Breast epithelium (tissue), 4 donors: Measurements from ENCODE around the gene ZNF513. TPM values are rescaled to one million over a fixed set of nuclear protein-coding genes. Genes with fewer than 3 reads are reported as not detected.

Experiments
- DNase-seq, 2 donors: peaks; one replicate each; pipeline ENCODE4 v3.0.0-alpha.2; 2019; ENCODE audit warnings: low spot score in 2 of 2
- H3K27ac ChIP-seq, 2 donors: fragments of 200-600 bp; sonication (generic) in 1 of 2; one replicate each; pipeline ENCODE4 v1.5.1; 2016 to 2019; ENCODE audit warnings: mild to moderate bottlenecking in 1 of 2
- H3K27me3 ChIP-seq, 2 donors: fragments of 200-600 bp; sonication (generic) in 1 of 2; one replicate each; pipeline versions ENCODE4 v1.5.1 to v1.6.0; 2017 to 2019; ENCODE audit warnings: control low read depth in 1 of 2, mild to moderate bottlenecking in 1 of 2
- H3K36me3 ChIP-seq: fragments of 200-600 bp; one replicate; pipeline ENCODE4 v1.5.1; 2019
- H3K4me1 ChIP-seq, 2 donors: fragments of 200-600 bp; sonication (generic); one replicate each; pipeline ENCODE4 v1.5.1; 2016 to 2019; ENCODE audit warnings: control low read depth in 1 of 2
- H3K4me3 ChIP-seq, 3 donors: fragments of 200-600 bp; sonication (generic); 1 replicate in 2 of 3; 2 replicates in 1 of 3; pipeline ENCODE4 v1.5.1; 2016 to 2019; ENCODE audit warnings: mild to moderate bottlenecking in 3 of 3, moderate library complexity in 2 of 3
- H3K9me3 ChIP-seq, 2 donors: fragments of 200-600 bp; sonication (generic) in 1 of 2; one replicate each; pipeline ENCODE4 v1.5.1; 2016 to 2019; ENCODE audit warnings: control low read depth in 1 of 2
- CTCF ChIP-seq, 3 donors: fragments of 450-650 bp; IDR thresholded peaks; one replicate each; pipeline ENCODE4 v1.5.1; 2016 to 2017; ENCODE audit warnings: antibody characterized with exemption in 3 of 3, mild to moderate bottlenecking in 3 of 3, moderate library complexity in 3 of 3
- POLR2A ChIP-seq: fragments of 450-650 bp; IDR thresholded peaks from one replicate; pipeline ENCODE4 v1.6.1; 2016; ENCODE audit warnings: antibody characterized with exemption, mild to moderate bottlenecking, moderate library complexity
- POLR2AphosphoS5 ChIP-seq, 3 donors: sonication (generic); formaldehyde crosslinking; IDR thresholded peaks; one replicate each; pipeline ENCODE4 v1.6.1; 2017; ENCODE audit warnings: antibody characterized with exemption in 3 of 3
- intact Hi-C: fragments of 100-400 bp; cut with DNase I; formaldehyde crosslinking; loops from one replicate; pipeline ENCODE4 v1.15.1; 2023; ENCODE audit warnings: low total_unique reads
- total RNA-seq, 3 donors: library from RNA; depleted of rRNA; stranded (reverse); fragments of >200 nt; gene quantifications; one replicate each; pipeline ENCODE4 v1.1.0, GENCODE V29; 2016

Gene ZNF513
- total RNA-seq, 3 donors from 2014 or later: 5.9 to 22.5 (median 15.7) TPM

- TF ChIP-seq POLR2A (no peak), POLR2AphosphoS5 (IDR thresholded peaks at IDR 0.05) (no peak), CTCF (IDR thresholded peaks at IDR 0.05) (no peak)
- H3K27me3 ChIP-seq: no peaks in the 10 kb centered on the region
- intact Hi-C loops: no loop called here
Observed at GRCh38 chr2:27370816-27371620, 9.5 kb downstream of the ZNF513 start.

GRCh38 chr2:27370026-27370815, 10.3 kb downstream of the ZNF513 start, which contains the start of the genes EIF2B4 and SNX17:
Gene EIF2B4 (minus strand): TSS chr2:27370338. CDS start chr2:27370314, 24 bp downstream.
Gene SNX17 (plus strand): TSS chr2:27370616. CDS start chr2:27370744, 128 bp downstream.
- H3K4me1 ChIP-seq: peaks cover 9 to 17% of the 10 kb centered on the region in 2 donors
- peak; percentile 99 for DNase-seq
- H3K27me3 ChIP-seq: no peaks in the 10 kb centered on the region
- H3K36me3 ChIP-seq: peaks cover 12% of the 10 kb centered on the region
- intact Hi-C loops: no loop called here
- H3K9me3 ChIP-seq: no peaks in the 10 kb centered on the region
- TF ChIP-seq CTCF (IDR thresholded peaks at IDR 0.05) (peak; percentile 13 to 65 (median 54)), POLR2A (peak; percentile 22), POLR2AphosphoS5 (IDR thresholded peaks at IDR 0.05) (peak; percentile 84 to 95 (median 93))
- peak within 1 kb of the TSS; percentile 79 to 100 (median 95) for H3K4me3 ChIP-seq
- H3K27ac ChIP-seq: peak within 1 kb of the TSS; percentile 93 to 96

More at GRCh38 chr2:27370816-27371620, 9.5 kb downstream of the ZNF513 start:
- H3K36me3 ChIP-seq: peaks cover 12% of the 10 kb centered on the region
- peaks cover 9 to 17% of the 10 kb centered on the region in 2 donors for H3K4me1 ChIP-seq
- DNase-seq: no peak
- no peaks in the 10 kb centered on the region for H3K9me3 ChIP-seq
- peak overlapping the region; percentile 79 to 100 (median 95) for H3K4me3 ChIP-seq
- peak overlapping the region; percentile 93 to 96 for H3K27ac ChIP-seq

GRCh38 chr2:27369471-27370025, 11.0 kb downstream of the ZNF513 start:
- peak overlapping the region; percentile 93 to 96 for H3K27ac ChIP-seq
- peak overlapping the region; percentile 79 to 100 (median 95) for H3K4me3 ChIP-seq
- H3K4me1 ChIP-seq: peaks cover 9 to 17% of the 10 kb centered on the region in 2 donors
- intact Hi-C loops: no loop called here
- no peaks in the 10 kb centered on the region for H3K27me3 ChIP-seq
- peaks cover 12% of the 10 kb centered on the region for H3K36me3 ChIP-seq
- TF ChIP-seq CTCF (IDR thresholded peaks at IDR 0.05) (no peak), POLR2AphosphoS5 (IDR thresholded peaks at IDR 0.05) (no peak), POLR2A (no peak)
- peak in 1 of 2 donors; percentile 52 for DNase-seq
- no peaks in the 10 kb centered on the region for H3K9me3 ChIP-seq

- DNase-seq: no peak
- peaks cover 2 to 4% of the 10 kb centered on the region in 2 donors for H3K4me1 ChIP-seq
- H3K27ac ChIP-seq: no peak overlapping the region
- H3K9me3 ChIP-seq: no peaks in the 10 kb centered on the region
- peaks cover 12% of the 10 kb centered on the region for H3K36me3 ChIP-seq
- no peaks in the 10 kb centered on the region for H3K27me3 ChIP-seq
- no peak overlapping the region for H3K4me3 ChIP-seq
- intact Hi-C loops: loop anchor here (5.0 kb wide), 1 partner anchor 63 kb away; the partner anchor contains the start of gene NRBP1
- TF ChIP-seq POLR2A: no peak
- no peak for TF ChIP-seq POLR2AphosphoS5 (IDR thresholded peaks at IDR 0.05)
- no peak for TF ChIP-seq CTCF (IDR thresholded peaks at IDR 0.05)
Observed at GRCh38 chr2:27363933-27364332, 16.6 kb downstream of the ZNF513 start.
